Measurements from ENCODE around the gene HERC6.

DNA sequence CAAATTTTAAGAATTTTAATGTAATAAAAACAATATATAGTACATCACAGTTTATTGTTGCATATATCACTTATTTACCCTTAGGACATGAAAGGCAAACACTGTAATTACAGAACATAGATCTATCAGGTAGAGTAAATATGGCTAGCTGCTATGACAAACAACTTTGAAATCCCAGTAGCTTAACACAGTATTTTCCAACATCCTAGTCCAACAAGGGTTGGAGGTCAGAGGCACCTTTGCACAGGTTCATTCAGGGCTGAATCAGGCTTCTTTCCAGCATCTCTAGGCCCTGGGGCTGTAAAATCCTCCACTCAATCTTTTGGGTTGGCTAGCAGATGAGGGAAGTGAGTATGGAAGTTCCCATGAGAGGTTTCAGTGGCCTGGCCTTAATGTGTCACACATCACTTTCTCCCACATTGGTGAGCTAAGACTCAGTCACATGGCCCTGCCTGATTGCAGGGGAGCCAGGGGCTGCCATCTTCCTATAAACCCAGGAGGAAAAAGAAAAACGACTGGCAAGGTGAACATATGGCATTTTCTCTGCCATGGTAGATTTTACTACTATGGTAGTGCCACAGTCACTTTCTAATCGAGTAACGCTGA is 32.9 kb downstream of the HERC6 start:
- TF ChIP-seq, protein P1, sequence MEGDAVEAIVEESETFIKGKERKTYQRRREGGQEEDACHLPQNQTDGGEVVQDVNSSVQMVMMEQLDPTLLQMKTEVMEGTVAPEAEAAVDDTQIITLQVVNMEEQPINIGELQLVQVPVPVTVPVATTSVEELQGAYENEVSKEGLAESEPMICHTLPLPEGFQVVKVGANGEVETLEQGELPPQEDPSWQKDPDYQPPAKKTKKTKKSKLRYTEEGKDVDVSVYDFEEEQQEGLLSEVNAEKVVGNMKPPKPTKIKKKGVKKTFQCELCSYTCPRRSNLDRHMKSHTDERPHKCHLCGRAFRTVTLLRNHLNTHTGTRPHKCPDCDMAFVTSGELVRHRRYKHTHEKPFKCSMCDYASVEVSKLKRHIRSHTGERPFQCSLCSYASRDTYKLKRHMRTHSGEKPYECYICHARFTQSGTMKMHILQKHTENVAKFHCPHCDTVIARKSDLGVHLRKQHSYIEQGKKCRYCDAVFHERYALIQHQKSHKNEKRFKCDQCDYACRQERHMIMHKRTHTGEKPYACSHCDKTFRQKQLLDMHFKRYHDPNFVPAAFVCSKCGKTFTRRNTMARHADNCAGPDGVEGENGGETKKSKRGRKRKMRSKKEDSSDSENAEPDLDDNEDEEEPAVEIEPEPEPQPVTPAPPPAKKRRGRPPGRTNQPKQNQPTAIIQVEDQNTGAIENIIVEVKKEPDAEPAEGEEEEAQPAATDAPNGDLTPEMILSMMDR (IDR thresholded peaks at IDR 0.05; ENCODE audit: poor library complexity, severe bottlenecking) = no peak
- TF ChIP-seq EP300 (conservative IDR thresholded peaks at IDR 0.05; ENCODE audit: poor library complexity, severe bottlenecking) (no peak), EZH2 (IDR thresholded peaks at IDR 0.05; ENCODE audit: borderline replicate concordance, insufficient read depth, low read length, poor library complexity, severe bottlenecking) (no peak)

All from neural cell (in vitro differentiated cells).